ENCODE results near the gene PLEKHA8.

Gene PLEKHA8

GRCh38 chr7:30168835-30169573 is 140.8 kb downstream of the PLEKHA8 start:
- peaks cover 4% of the 10 kb centered on the region for H3K4me1 Mint-ChIP-seq
- no peaks in the 10 kb centered on the region for H3K36me3 Mint-ChIP-seq
- H3K27me3 Mint-ChIP-seq: no peaks in the 10 kb centered on the region
- H3K9me3 Mint-ChIP-seq: no peaks in the 10 kb centered on the region
- no peak overlapping the region for H3K4me3 Mint-ChIP-seq
- no peak overlapping the region for H3K27ac Mint-ChIP-seq

DNA sequence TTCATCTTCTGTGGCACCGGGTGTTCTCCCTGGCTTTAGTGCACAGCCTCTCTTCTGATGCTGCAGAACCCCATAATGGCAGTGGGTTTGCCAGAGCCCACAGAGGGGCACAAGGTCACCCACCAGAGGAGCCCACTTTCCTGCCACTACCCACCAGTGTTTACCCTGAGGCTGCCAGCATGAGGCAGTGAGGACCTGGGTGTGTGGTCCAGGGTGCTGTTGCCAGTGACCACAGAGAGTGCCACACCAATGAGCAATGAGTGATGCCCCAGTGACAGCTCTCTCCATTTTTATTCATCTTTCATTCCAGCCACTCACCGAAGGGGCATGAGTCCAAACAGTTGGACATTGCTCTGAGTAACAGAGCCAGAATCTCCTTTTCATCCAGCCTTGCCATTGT is 141.4 kb downstream of the PLEKHA8 start:
- Mint-ChIP-seq H3K9me3 (no peaks in the 10 kb centered on the region), H3K4me1 (peaks cover under 1% of the 10 kb centered on the region), H3K27ac (no peak overlapping the region), H3K27me3 (no peaks in the 10 kb centered on the region), H3K36me3 (no peaks in the 10 kb centered on the region), H3K4me3 (no peak overlapping the region)

- Mint-ChIP-seq H3K4me3 (no peak overlapping the region), H3K9me3 (no peaks in the 10 kb centered on the region), H3K36me3 (no peaks in the 10 kb centered on the region), H3K27me3 (no peaks in the 10 kb centered on the region), H3K27ac (no peak overlapping the region), H3K4me1 (no peaks in the 10 kb centered on the region)
Observed at GRCh38 chr7:30170476-30171205, 142.4 kb downstream of the PLEKHA8 start.

GRCh38 chr7:30171766-30172447 is 143.7 kb downstream of the PLEKHA8 start:
- H3K4me1 Mint-ChIP-seq: no peaks in the 10 kb centered on the region
- no peak overlapping the region for H3K27ac Mint-ChIP-seq
- H3K9me3 Mint-ChIP-seq: no peaks in the 10 kb centered on the region
- H3K4me3 Mint-ChIP-seq: no peak overlapping the region
- no peaks in the 10 kb centered on the region for H3K27me3 Mint-ChIP-seq
- H3K36me3 Mint-ChIP-seq: no peaks in the 10 kb centered on the region

DNA sequence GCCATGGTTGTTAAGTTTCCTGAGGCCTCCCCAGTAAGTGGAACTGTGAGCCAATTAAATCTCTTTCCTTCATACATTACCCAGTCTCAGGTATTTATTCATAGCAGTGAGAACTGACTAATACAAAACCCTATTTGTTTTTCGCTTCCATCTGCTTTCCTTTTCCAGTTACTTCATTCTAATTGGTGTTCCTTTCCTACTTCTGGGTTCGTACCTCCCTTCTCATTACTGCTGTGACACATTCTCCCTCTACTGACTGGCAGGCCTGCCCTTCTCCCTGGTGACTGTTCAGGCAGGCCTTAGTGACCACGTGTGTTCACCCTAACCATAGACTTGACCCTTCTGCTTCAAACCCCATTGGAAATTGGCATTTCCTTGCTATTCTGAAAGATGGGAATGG is 144.2 kb downstream of the PLEKHA8 start:
- Mint-ChIP-seq H3K27ac (no peak overlapping the region), H3K9me3 (no peaks in the 10 kb centered on the region), H3K4me1 (no peaks in the 10 kb centered on the region), H3K4me3 (no peak overlapping the region), H3K27me3 (no peaks in the 10 kb centered on the region), H3K36me3 (no peaks in the 10 kb centered on the region)

- no peaks in the 10 kb centered on the region for H3K4me1 Mint-ChIP-seq
- H3K27ac Mint-ChIP-seq: peak overlapping the region; percentile 42
- H3K9me3 Mint-ChIP-seq: no peaks in the 10 kb centered on the region
- no peaks in the 10 kb centered on the region for H3K36me3 Mint-ChIP-seq
- no peak overlapping the region for H3K4me3 Mint-ChIP-seq
- no peaks in the 10 kb centered on the region for H3K27me3 Mint-ChIP-seq
Observed at GRCh38 chr7:30173058-30173897, 145.1 kb downstream of the PLEKHA8 start.

DNA sequence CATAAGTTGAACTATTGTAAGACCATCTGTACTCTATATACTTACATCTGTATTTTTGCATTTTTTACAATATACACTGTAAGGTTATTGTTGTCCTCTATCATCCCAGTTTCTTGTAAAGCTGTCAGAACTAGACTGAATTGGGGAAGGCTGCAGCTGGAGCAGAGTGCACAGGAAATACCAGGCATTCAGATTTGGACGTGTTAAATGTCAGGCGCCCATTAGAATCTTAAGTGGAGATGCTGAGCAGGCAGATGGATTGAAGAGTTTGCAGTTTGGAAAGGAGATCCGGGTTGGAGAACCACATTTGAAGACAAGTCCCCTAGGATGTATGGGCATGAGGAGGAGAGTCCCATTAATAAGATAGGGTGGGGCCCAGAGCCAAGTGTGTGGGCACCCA is 147.0 kb downstream of the PLEKHA8 start:
- no peaks in the 10 kb centered on the region for H3K27me3 Mint-ChIP-seq
- no peak overlapping the region for H3K27ac Mint-ChIP-seq
- H3K4me3 Mint-ChIP-seq: no peak overlapping the region
- no peaks in the 10 kb centered on the region for H3K9me3 Mint-ChIP-seq
- H3K4me1 Mint-ChIP-seq: peaks cover 3% of the 10 kb centered on the region
- H3K36me3 Mint-ChIP-seq: no peaks in the 10 kb centered on the region

DNA sequence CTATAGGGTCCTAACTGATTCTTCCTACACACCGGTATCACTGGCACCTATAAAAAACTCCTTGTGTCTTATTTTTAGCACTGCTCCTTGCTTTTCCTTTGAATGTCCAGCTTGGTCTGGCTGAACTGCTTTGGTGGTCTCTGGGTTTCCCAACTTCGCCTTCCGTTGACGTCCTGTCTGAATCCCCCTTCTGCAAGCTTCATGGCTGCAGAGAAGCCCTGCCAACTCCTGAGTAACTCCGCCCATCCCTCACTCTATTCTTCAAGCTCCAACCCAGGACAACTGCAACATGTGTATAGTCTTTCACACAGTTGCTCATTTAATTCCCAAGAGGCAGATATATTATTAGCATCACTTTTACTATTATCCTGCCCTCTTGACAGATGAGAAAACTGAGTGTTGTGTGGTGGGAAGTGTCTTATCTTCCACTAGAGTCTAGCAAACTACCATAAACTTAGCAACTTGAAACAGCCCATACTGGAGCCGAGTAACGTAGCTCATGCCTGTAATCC is 147.5 kb downstream of the PLEKHA8 start:
- Mint-ChIP-seq H3K4me3 (no peak overlapping the region), H3K4me1 (peaks cover 3% of the 10 kb centered on the region), H3K27me3 (no peaks in the 10 kb centered on the region), H3K27ac (no peak overlapping the region), H3K9me3 (no peaks in the 10 kb centered on the region), H3K36me3 (no peaks in the 10 kb centered on the region)

GRCh38 chr7:30176463-30177109 is 148.4 kb downstream of the PLEKHA8 start:
- no peaks in the 10 kb centered on the region for H3K9me3 Mint-ChIP-seq
- H3K27ac Mint-ChIP-seq: no peak overlapping the region
- H3K4me3 Mint-ChIP-seq: no peak overlapping the region
- H3K36me3 Mint-ChIP-seq: no peaks in the 10 kb centered on the region
- H3K4me1 Mint-ChIP-seq: peaks cover 3% of the 10 kb centered on the region
- H3K27me3 Mint-ChIP-seq: no peaks in the 10 kb centered on the region

- H3K9me3 Mint-ChIP-seq: no peaks in the 10 kb centered on the region
- no peaks in the 10 kb centered on the region for H3K27me3 Mint-ChIP-seq
- peaks cover 3% of the 10 kb centered on the region for H3K4me1 Mint-ChIP-seq
- H3K27ac Mint-ChIP-seq: no peak overlapping the region
- H3K36me3 Mint-ChIP-seq: no peaks in the 10 kb centered on the region
- H3K4me3 Mint-ChIP-seq: no peak overlapping the region
Observed at GRCh38 chr7:30177186-30177585, 149.0 kb downstream of the PLEKHA8 start.

GRCh38 chr7:30177965-30178364 is 149.8 kb downstream of the PLEKHA8 start:
- Mint-ChIP-seq H3K4me3 (no peak overlapping the region), H3K9me3 (no peaks in the 10 kb centered on the region), H3K27ac (no peak overlapping the region), H3K4me1 (peaks cover 3% of the 10 kb centered on the region), H3K27me3 (no peaks in the 10 kb centered on the region), H3K36me3 (no peaks in the 10 kb centered on the region)

- peaks cover 3% of the 10 kb centered on the region for H3K4me1 Mint-ChIP-seq
- H3K27ac Mint-ChIP-seq: no peak overlapping the region
- no peak overlapping the region for H3K4me3 Mint-ChIP-seq
- H3K9me3 Mint-ChIP-seq: no peaks in the 10 kb centered on the region
- no peaks in the 10 kb centered on the region for H3K36me3 Mint-ChIP-seq
- no peaks in the 10 kb centered on the region for H3K27me3 Mint-ChIP-seq
Observed at GRCh38 chr7:30178748-30179436, 150.7 kb downstream of the PLEKHA8 start.

Data from activated naive CD4-positive, alpha-beta T cell treated with anti-CD3 and anti-CD28 coated beads, Interleukin-2, amount 50 U/mL, for 24 hours (primary cell).